ENCODE data around the gene PICK1.

Gene PICK1

GRCh38 chr22:38065539-38065938 lies 8.3 kb downstream of the PICK1 start:
- no peak for DNase-seq (ENCODE audit: low read depth, low spot score)
- H3K4me3 ChIP-seq (ENCODE audit: low read depth, low read length): no peak overlapping the region
- TF ChIP-seq CTCF (IDR thresholded peaks at IDR 0.05; ENCODE audit: insufficient read depth, low read length, missing control alignments): no peak
- ChIA-PET CTCF (interaction anchor here (1.2 to 8.8 kb wide), 3 partner anchors 8 to 12 kb away, joined by 3 to 57 read pairs (median 4); no protein-coding TSS in a partner anchor), POLR2A (no interaction called here)

GRCh38 chr22:38066381-38067027 lies 9.3 kb downstream of the PICK1 start:
- H3K4me3 ChIP-seq (ENCODE audit: low read depth, low read length): no peak overlapping the region
- no peak for TF ChIP-seq CTCF (IDR thresholded peaks at IDR 0.05; ENCODE audit: insufficient read depth, low read length, missing control alignments)
- no peak for DNase-seq (ENCODE audit: low read depth, low spot score)
- ChIA-PET POLR2A (interaction anchor here (0.6 kb wide), 1 partner anchor 8 kb away, joined by 3 read pairs; no protein-coding TSS in a partner anchor), CTCF (interaction anchor here (8.8 kb wide), 1 partner anchor 13 kb away, joined by 57 read pairs; no protein-coding TSS in a partner anchor)

GRCh38 chr22:38067028-38067415 lies 9.8 kb downstream of the PICK1 start:
- no peak for TF ChIP-seq CTCF (IDR thresholded peaks at IDR 0.05; ENCODE audit: insufficient read depth, low read length, missing control alignments)
- CTCF ChIA-PET: interaction anchor here (8.8 kb wide), 1 partner anchor 13 kb away, joined by 57 read pairs; no protein-coding TSS in a partner anchor
- POLR2A ChIA-PET: interaction anchor here (0.6 kb wide), 1 partner anchor 517 kb away, joined by 3 read pairs; no protein-coding TSS in a partner anchor
- H3K4me3 ChIP-seq (ENCODE audit: low read depth, low read length): no peak overlapping the region
- DNase-seq (ENCODE audit: low read depth, low spot score): no peak

GRCh38 chr22:38067761-38068360 lies 10.7 kb downstream of the PICK1 start:
- H3K4me3 ChIP-seq (ENCODE audit: low read depth, low read length): no peak overlapping the region
- TF ChIP-seq CTCF (IDR thresholded peaks at IDR 0.05; ENCODE audit: insufficient read depth, low read length, missing control alignments): no peak
- POLR2A ChIA-PET: interaction anchor here (0.6 to 0.9 kb wide), 2 partner anchors 250 to 516 kb away, joined by 3 read pairs; no protein-coding TSS in a partner anchor
- no peak for DNase-seq (ENCODE audit: low read depth, low spot score)
- CTCF ChIA-PET: interaction anchor here (0.6 to 8.8 kb wide), 8 partner anchors 8 to 504 kb away, joined by 3 to 57 read pairs (median 4); partner anchors contain the start of gene PICK1

- no peak for DNase-seq (ENCODE audit: low read depth, low spot score)
- no peak overlapping the region for H3K4me3 ChIP-seq (ENCODE audit: low read depth, low read length)
- ChIA-PET POLR2A (interaction anchor here (0.9 kb wide), 1 partner anchor 249 kb away, joined by 3 read pairs; no protein-coding TSS in a partner anchor), CTCF (interaction anchor here (0.6 to 8.8 kb wide), 8 partner anchors 9 to 503 kb away, joined by 3 to 57 read pairs (median 4); partner anchors contain the start of gene PICK1)
- TF ChIP-seq CTCF (IDR thresholded peaks at IDR 0.05; ENCODE audit: insufficient read depth, low read length, missing control alignments): no peak
These were observed 11.6 kb downstream of the PICK1 start for GRCh38 chr22:38068641-38069371.
